WTC11 (cell line): Measurements from ENCODE around the gene TSBP1. TPM values are rescaled to one million over a fixed set of nuclear protein-coding genes. Genes with fewer than 3 reads are reported as not detected.

Source experiments
- ATAC-seq: fragments of 200-7000 bp; cut with Tn5 transposase; 2 replicates; pipeline ENCODE4 v1.10.0; 2021; ENCODE audit warnings: mild to moderate bottlenecking, moderate library complexity
- CTCF ChIA-PET: fragments of 300-600 bp; sonication (Branson Sonifier 250); formaldehyde crosslinking; loops from one replicate; lab custom pipeline; 2021; ENCODE audit warnings: antibody characterized with exemption; lab: Charles Lee
- POLR2A ChIA-PET: fragments of 350-600 bp; sonication (Branson Sonifier 250); formaldehyde crosslinking; loops from one replicate; lab custom pipeline; 2021; ENCODE audit warnings: antibody characterized with exemption; lab: Charles Lee
- DNase-seq: peaks from one replicate; pipeline ENCODE4 v3.0.0; 2021; ENCODE audit warnings: low spot score
- H3K27ac Mint-ChIP-seq: 2 replicates; pipeline ENCODE4 v1.8.0; 2021; ENCODE audit warnings: mixed read lengths
- H3K27me3 Mint-ChIP-seq: 2 replicates; pipeline ENCODE4 v1.8.0; 2021; ENCODE audit warnings: low read depth, mild to moderate bottlenecking, moderate library complexity, mixed read lengths
- H3K36me3 Mint-ChIP-seq: 2 replicates; pipeline ENCODE4 v1.8.0; 2021; ENCODE audit warnings: mixed read lengths
- H3K4me1 Mint-ChIP-seq: 2 replicates; pipeline ENCODE4 v1.8.0; 2022; ENCODE audit warnings: mixed read lengths
- H3K4me3 Mint-ChIP-seq: 2 replicates; pipeline ENCODE4 v1.8.0; 2021; ENCODE audit warnings: mild to moderate bottlenecking, moderate library complexity, mixed read lengths
- H3K9me3 Mint-ChIP-seq: 2 replicates; pipeline ENCODE4 v1.8.0; 2021; ENCODE audit warnings: mixed read lengths
- ATF1 ChIP-seq: sonication (generic); formaldehyde crosslinking; IDR thresholded peaks from 2 replicates; pipeline ENCODE4 v1.8.1; 2023; ENCODE audit warnings: mild to moderate bottlenecking, moderate library complexity, missing genetic modification reagents
- FOXP1 ChIP-seq: sonication (generic); formaldehyde crosslinking; IDR thresholded peaks from 2 replicates; pipeline ENCODE4 v1.8.0; 2022; ENCODE audit warnings: missing genetic modification reagents, mild to moderate bottlenecking, moderate library complexity, borderline replicate concordance
- GTF2I ChIP-seq: fragments of 250-450 bp; sonication (Bioruptor Pico); conservative IDR thresholded peaks from 2 replicates; pipeline ENCODE4 v1.4.0; 2021; ENCODE audit warnings: mild to moderate bottlenecking
- JAZF1 ChIP-seq: fragments of 250-450 bp; sonication (Bioruptor Pico); IDR thresholded peaks from 2 replicates; pipeline ENCODE4 v1.9.0; 2021; ENCODE audit warnings: moderate library complexity, mild to moderate bottlenecking, inconsistent platforms
- JUN ChIP-seq: sonication (generic); formaldehyde crosslinking; IDR thresholded peaks from 2 replicates; pipeline ENCODE4 v1.8.0; 2023; ENCODE audit warnings: mild to moderate bottlenecking, missing genetic modification reagents
- MXD4 ChIP-seq: fragments of 250-450 bp; sonication (Bioruptor Pico); IDR thresholded peaks from 2 replicates; pipeline ENCODE4 v1.8.0; 2021; ENCODE audit warnings: mild to moderate bottlenecking, moderate library complexity, borderline replicate concordance
- NFYB ChIP-seq: sonication (generic); formaldehyde crosslinking; conservative IDR thresholded peaks from 2 replicates; pipeline ENCODE4 v1.8.0; 2022; ENCODE audit warnings: low read depth, missing genetic modification reagents
- NR1H2 ChIP-seq: sonication (generic); formaldehyde crosslinking; IDR thresholded peaks from 2 replicates; pipeline ENCODE4 v1.9.0; 2021; ENCODE audit warnings: mild to moderate bottlenecking, moderate library complexity, missing genetic modification reagents
- OVOL2 ChIP-seq: fragments of 250-450 bp; sonication (Bioruptor Pico); IDR thresholded peaks from 2 replicates; pipeline ENCODE4 v1.9.0; 2021; ENCODE audit warnings: mild to moderate bottlenecking, borderline replicate concordance
- RELA ChIP-seq: sonication (generic); formaldehyde crosslinking; IDR thresholded peaks from 2 replicates; pipeline ENCODE4 v1.8.1; 2022; ENCODE audit warnings: missing genetic modification reagents, mild to moderate bottlenecking, borderline replicate concordance
- RORB ChIP-seq: fragments of 250-450 bp; sonication (Bioruptor Pico); IDR thresholded peaks from 2 replicates; pipeline ENCODE4 v1.9.0; 2021; ENCODE audit warnings: mild to moderate bottlenecking
- ZNF121 ChIP-seq: sonication (generic); formaldehyde crosslinking; IDR thresholded peaks from 2 replicates; pipeline ENCODE4 v1.8.0; 2023; ENCODE audit warnings: missing genetic modification reagents
- total RNA-seq: library from RNA; stranded (reverse); gene quantifications from 3 replicates; pipeline ENCODE4 v1.2.3, GENCODE V29; 2021
- TF ChIP-seq, protein P1 (sequence below): fragments of 250-450 bp; sonication (Bioruptor Pico); conservative IDR thresholded peaks from 2 replicates; pipeline ENCODE4 v1.9.0; 2021; ENCODE audit warnings: mild to moderate bottlenecking
- TF ChIP-seq, protein P2 (sequence below): sonication (generic); formaldehyde crosslinking; IDR thresholded peaks from 2 replicates; pipeline ENCODE4 v1.8.1; 2022; ENCODE audit warnings: mild to moderate bottlenecking, moderate library complexity, missing genetic modification reagents
- TF ChIP-seq, protein P3 (sequence below): sonication (generic); formaldehyde crosslinking; IDR thresholded peaks from 2 replicates; pipeline ENCODE4 v1.8.0; 2022; ENCODE audit warnings: mild to moderate bottlenecking, missing genetic modification reagents
- TF ChIP-seq, protein P4 (sequence below): sonication (generic); formaldehyde crosslinking; IDR thresholded peaks from 2 replicates; pipeline ENCODE4 v1.8.0; 2022; ENCODE audit warnings: mild to moderate bottlenecking, missing genetic modification reagents
- TF ChIP-seq, protein P5 (sequence below): sonication (generic); formaldehyde crosslinking; IDR thresholded peaks from 2 replicates; pipeline ENCODE4 v1.8.1; 2023; ENCODE audit warnings: mild to moderate bottlenecking, missing genetic modification reagents, borderline replicate concordance
- TF ChIP-seq, protein P6 (sequence below): sonication (generic); formaldehyde crosslinking; IDR thresholded peaks from 2 replicates; pipeline ENCODE4 v1.8.0; 2023; ENCODE audit warnings: missing genetic modification reagents
- TF ChIP-seq, protein P7 (sequence below): sonication (generic); formaldehyde crosslinking; IDR thresholded peaks from 2 replicates; pipeline ENCODE4 v1.8.1; 2022; ENCODE audit warnings: missing genetic modification reagents, borderline replicate concordance

The TSBP1 gene
- total RNA-seq, 1 experiment from 2014 or later, result not detected

DNA sequence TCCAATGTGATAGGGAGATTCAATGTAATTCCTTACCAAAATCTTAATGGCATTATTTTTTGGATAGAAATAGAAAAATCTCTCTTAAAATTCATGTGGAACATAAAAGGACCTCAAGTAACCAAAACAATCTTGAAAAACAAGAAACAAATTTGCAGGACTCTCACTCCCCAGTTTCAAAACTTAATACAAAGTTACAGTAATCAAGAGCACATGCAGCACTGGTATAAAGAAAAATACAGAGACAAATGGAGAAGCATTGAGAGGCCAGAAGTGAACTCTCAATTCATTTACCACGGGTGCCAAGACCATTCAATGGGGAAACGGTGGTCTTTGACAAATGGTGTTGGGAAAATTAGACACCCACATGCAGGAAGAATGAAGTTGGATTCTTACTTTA lies 7.8 kb upstream of the TSBP1 start:
- Mint-ChIP-seq H3K36me3 (no peaks in the 10 kb centered on the region), H3K9me3 (peaks cover 6% of the 10 kb centered on the region), H3K4me1 (no peaks in the 10 kb centered on the region), H3K27me3 (no peaks in the 10 kb centered on the region), H3K4me3 (no peak overlapping the region), H3K27ac (no peak overlapping the region)
- ChIA-PET CTCF (no interaction called here), POLR2A (no interaction called here)
- no peak for ATAC-seq
- no peak for TF ChIP-seq JAZF1 (CRISPR knock-in tag)
- no peak for TF ChIP-seq ZNF121
- TF ChIP-seq OVOL2 (CRISPR knock-in tag), result no peak
- TF ChIP-seq, protein P1, sequence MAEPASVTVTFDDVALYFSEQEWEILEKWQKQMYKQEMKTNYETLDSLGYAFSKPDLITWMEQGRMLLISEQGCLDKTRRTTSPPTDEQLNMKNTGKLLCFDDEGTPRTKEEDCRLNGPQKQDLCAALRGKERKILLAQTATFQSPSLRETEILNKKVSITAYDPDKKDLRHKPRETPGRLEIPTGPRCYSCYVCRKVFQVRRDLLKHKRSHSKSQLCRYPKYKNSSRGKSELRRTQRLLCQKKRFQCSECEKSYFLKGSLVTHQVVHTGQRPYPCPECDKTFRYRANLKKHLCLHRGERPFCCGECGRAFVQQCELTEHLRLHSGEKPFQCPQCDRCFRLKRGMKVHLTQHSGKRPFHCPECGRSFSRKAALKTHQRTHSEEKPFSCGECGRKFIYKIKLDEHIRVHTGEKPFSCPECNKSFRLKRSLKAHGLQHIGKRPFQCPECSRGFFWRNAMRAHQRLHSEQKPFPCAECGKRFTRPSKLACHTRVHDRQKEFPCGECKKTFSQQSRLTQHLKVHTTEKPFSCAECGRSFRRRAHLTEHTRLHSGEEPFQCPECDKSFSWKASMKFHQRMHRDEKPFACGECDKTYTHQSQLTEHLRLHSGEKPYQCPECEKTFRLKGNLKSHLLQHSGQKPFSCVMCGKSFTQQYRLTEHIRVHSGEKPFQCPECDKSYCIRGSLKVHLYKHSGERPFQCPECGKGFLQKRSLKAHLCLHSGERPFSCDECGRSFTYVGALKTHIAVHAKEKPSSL (CRISPR knock-in tag), result no peak
- TF ChIP-seq JUN (CRISPR knock-in tag), result no peak
- TF ChIP-seq GTF2I (CRISPR knock-in tag), result no peak
- TF ChIP-seq, protein P2, sequence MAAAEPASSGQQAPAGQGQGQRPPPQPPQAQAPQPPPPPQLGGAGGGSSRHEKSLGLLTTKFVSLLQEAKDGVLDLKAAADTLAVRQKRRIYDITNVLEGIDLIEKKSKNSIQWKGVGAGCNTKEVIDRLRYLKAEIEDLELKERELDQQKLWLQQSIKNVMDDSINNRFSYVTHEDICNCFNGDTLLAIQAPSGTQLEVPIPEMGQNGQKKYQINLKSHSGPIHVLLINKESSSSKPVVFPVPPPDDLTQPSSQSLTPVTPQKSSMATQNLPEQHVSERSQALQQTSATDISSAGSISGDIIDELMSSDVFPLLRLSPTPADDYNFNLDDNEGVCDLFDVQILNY (CRISPR knock-in tag), result no peak
- TF ChIP-seq, protein P3, sequence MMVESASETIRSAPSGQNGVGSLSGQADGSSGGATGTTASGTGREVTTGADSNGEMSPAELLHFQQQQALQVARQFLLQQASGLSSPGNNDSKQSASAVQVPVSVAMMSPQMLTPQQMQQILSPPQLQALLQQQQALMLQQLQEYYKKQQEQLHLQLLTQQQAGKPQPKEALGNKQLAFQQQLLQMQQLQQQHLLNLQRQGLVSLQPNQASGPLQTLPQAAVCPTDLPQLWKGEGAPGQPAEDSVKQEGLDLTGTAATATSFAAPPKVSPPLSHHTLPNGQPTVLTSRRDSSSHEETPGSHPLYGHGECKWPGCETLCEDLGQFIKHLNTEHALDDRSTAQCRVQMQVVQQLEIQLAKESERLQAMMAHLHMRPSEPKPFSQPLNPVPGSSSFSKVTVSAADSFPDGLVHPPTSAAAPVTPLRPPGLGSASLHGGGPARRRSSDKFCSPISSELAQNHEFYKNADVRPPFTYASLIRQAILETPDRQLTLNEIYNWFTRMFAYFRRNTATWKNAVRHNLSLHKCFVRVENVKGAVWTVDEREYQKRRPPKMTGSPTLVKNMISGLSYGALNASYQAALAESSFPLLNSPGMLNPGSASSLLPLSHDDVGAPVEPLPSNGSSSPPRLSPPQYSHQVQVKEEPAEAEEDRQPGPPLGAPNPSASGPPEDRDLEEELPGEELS (CRISPR knock-in tag), result no peak
- TF ChIP-seq, protein P4, sequence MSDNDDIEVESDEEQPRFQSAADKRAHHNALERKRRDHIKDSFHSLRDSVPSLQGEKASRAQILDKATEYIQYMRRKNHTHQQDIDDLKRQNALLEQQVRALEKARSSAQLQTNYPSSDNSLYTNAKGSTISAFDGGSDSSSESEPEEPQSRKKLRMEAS, result no peak
- TF ChIP-seq, protein P5, sequence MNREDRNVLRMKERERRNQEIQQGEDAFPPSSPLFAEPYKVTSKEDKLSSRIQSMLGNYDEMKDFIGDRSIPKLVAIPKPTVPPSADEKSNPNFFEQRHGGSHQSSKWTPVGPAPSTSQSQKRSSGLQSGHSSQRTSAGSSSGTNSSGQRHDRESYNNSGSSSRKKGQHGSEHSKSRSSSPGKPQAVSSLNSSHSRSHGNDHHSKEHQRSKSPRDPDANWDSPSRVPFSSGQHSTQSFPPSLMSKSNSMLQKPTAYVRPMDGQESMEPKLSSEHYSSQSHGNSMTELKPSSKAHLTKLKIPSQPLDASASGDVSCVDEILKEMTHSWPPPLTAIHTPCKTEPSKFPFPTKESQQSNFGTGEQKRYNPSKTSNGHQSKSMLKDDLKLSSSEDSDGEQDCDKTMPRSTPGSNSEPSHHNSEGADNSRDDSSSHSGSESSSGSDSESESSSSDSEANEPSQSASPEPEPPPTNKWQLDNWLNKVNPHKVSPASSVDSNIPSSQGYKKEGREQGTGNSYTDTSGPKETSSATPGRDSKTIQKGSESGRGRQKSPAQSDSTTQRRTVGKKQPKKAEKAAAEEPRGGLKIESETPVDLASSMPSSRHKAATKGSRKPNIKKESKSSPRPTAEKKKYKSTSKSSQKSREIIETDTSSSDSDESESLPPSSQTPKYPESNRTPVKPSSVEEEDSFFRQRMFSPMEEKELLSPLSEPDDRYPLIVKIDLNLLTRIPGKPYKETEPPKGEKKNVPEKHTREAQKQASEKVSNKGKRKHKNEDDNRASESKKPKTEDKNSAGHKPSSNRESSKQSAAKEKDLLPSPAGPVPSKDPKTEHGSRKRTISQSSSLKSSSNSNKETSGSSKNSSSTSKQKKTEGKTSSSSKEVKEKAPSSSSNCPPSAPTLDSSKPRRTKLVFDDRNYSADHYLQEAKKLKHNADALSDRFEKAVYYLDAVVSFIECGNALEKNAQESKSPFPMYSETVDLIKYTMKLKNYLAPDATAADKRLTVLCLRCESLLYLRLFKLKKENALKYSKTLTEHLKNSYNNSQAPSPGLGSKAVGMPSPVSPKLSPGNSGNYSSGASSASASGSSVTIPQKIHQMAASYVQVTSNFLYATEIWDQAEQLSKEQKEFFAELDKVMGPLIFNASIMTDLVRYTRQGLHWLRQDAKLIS, result no peak
- TF ChIP-seq, protein P6, sequence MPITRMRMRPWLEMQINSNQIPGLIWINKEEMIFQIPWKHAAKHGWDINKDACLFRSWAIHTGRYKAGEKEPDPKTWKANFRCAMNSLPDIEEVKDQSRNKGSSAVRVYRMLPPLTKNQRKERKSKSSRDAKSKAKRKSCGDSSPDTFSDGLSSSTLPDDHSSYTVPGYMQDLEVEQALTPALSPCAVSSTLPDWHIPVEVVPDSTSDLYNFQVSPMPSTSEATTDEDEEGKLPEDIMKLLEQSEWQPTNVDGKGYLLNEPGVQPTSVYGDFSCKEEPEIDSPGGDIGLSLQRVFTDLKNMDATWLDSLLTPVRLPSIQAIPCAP (CRISPR knock-in tag), result no peak
- TF ChIP-seq, protein P7, sequence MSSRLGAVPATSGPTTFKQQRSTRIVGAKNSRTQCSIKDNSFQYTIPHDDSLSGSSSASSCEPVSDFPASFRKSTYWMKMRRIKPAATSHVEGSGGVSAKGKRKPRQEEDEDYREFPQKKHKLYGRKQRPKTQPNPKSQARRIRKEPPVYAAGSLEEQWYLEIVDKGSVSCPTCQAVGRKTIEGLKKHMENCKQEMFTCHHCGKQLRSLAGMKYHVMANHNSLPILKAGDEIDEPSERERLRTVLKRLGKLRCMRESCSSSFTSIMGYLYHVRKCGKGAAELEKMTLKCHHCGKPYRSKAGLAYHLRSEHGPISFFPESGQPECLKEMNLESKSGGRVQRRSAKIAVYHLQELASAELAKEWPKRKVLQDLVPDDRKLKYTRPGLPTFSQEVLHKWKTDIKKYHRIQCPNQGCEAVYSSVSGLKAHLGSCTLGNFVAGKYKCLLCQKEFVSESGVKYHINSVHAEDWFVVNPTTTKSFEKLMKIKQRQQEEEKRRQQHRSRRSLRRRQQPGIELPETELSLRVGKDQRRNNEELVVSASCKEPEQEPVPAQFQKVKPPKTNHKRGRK (CRISPR knock-in tag), result no peak
- no peak for TF ChIP-seq FOXP1
- TF ChIP-seq NFYB (CRISPR knock-in tag), result no peak
- TF ChIP-seq RELA (CRISPR knock-in tag), result no peak
- no peak for TF ChIP-seq RORB (CRISPR knock-in tag)
- no peak for TF ChIP-seq ATF1 (CRISPR knock-in tag)
- TF ChIP-seq NR1H2, result no peak
- no peak for TF ChIP-seq MXD4 (CRISPR knock-in tag)
- DNase-seq, result no peak
